GM12873 (cell line): ENCODE results near the gene ZNF143.

Experiments used
- CTCF ChIP-seq: IDR thresholded peaks from 2 replicates; pipeline ENCODE4 v1.5.1; 2012; ENCODE audit warnings: low read depth, mild to moderate bottlenecking, moderate library complexity, low read length, control low read depth; ENCODE audit not compliant: insufficient read depth; ENCODE audit errors: missing control alignments

The ZNF143 gene

GRCh38 chr11:9563196-9563730, 102.5 kb downstream of the ZNF143 start:
- no peak for TF ChIP-seq CTCF

GRCh38 chr11:9565822-9566560, 105.2 kb downstream of the ZNF143 start:
- no peak for TF ChIP-seq CTCF

GRCh38 chr11:9566561-9567063, 105.8 kb downstream of the ZNF143 start:
- no peak for TF ChIP-seq CTCF

GRCh38 chr11:9567401-9567800, 106.6 kb downstream of the ZNF143 start:
- no peak for TF ChIP-seq CTCF

GRCh38 chr11:9568161-9568853, 107.5 kb downstream of the ZNF143 start:
- no peak for TF ChIP-seq CTCF

GRCh38 chr11:9568854-9569587, 108.2 kb downstream of the ZNF143 start:
- TF ChIP-seq CTCF = no peak

GRCh38 chr11:9569588-9570164, 108.9 kb downstream of the ZNF143 start:
- TF ChIP-seq CTCF = no peak
